HG03196 (cell line): ENCODE data around the gene GSPT1.
A peak's percentile ranks its signal among the peaks of the same experiment; 100 is the strongest.
"Not testable (repeated sequence)": the region's sequence is repeated elsewhere in the genome, so short reads cannot be mapped to it uniquely, and the experiment has no call there.

Experiments used
- ATAC-seq: cut with Tn5 transposase; IDR thresholded peaks from one replicate; pipeline ENCODE4 v1.9.1; 2021; ENCODE audit not compliant: unreplicated experiment

GSPT1 gene

DNA sequence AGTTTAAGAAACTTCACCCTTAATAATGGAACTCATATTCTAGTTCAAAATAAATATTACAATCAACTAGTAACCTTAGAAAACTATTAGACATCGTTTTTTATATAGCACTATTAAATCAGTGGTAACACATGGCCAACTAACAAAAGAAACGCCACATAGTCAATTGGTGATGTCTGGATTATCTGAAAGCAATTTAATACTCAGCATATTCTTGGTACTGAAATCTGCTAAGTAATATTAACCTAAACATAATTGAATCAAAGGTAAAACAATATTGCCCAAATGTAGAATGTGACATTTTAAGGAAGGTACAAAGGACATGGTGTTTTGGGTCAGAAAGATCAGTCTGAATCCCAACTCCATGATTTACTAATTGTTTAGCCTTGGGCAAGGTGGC lies 53.3 kb downstream of the GSPT1 start:
- no peak for ATAC-seq

DNA sequence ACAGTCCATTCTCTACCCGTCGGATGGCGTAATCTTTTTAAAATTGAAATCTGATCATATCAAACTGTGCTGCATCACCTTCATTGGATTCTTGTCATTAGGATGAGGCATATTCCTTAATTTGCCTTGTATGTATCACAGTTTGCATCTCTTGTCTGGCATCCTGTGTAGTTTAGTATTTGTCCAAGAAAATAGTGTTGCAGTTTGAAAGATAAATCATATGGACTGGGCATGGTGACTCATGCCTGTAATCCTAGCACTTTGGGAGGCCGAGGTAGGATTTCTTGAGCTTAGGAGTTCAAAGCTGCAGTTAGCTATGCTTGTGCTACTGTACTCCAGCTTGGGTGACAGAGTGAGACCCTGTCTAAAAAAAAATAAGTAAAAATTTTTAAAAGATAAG lies 58.6 kb downstream of the GSPT1 start:
- ATAC-seq, result no peak

DNA sequence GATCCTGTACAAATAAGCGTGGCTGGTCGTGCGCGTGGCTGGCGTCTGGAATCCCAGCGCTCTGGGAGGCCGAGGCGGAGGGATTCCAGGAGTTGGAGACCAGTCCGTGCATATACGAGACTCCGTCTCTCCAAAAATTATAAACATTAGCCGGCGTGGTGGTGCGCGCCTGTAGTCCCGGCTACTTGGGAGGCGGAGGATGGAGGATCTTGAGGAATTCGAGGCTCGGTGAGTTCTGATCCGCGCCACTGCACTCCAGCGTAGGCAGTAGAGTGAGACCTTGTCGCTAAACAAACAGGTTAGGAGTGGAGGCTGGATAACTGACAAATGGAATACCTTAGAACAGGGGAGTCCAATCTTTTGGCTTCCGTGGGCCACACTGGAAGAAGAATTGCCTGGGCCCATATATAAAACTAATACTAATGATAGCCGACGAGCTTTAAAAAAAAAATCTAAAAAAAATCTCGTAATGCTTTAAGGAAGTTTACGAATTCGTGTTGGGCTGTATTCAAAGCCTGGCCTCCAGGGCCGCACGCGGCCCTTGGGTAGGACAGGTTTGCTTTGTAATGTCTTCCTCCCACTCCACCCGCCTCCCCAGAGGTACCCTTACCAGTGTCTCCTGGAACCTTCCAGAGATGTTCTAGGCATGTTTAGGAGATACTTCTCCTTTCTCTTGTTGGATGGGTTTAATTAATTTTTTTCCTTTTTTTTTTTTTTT lies 63.5 kb downstream of the GSPT1 start:
- no peak for ATAC-seq

DNA sequence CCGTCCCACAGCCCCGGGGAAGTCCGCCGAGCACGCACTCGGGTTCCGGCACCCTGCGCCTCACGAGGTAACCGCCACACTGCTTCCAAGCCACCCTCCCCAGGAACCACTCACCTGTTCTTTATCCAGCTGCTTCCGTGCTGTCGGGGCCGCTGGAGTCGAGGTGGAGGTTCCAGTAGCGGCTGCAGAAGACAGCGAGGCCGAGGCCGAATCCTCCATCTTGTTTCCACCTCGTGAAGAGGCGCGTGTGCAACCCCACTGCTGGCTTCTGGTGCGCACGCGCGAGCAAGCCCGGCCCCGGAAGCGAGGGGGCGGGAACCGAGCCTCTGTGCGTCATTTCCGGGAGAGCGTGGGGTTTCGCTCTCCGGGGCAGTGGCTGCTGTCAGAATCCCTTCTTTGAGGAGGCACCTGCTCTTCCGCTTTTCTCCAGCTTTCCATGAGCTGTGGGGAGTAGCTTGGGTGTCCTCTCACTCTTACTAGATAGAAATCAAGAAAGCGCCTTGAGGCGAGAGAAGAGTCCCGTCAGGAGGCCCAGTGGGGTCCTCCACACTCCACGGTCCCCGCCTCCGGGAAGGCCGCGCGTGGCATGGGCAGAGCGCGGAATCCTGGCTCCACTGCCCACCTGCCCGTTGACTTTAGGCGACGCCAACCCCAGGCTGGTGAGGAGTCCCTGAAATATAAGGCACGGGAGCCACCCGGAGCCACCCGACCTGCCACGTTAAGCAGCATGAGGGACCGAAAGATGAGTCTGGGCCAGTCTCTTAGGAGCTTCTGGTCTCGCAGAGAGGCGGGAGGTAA lies 64.3 kb downstream of the GSPT1 start, which contains the start of gene RSL1D1:
TSS of gene RSL1D1 (minus strand) at position 249 of the 798 bp plus-strand sequence. CDS start at position 219, 30 bp downstream.
- peak; percentile 79 for ATAC-seq

DNA sequence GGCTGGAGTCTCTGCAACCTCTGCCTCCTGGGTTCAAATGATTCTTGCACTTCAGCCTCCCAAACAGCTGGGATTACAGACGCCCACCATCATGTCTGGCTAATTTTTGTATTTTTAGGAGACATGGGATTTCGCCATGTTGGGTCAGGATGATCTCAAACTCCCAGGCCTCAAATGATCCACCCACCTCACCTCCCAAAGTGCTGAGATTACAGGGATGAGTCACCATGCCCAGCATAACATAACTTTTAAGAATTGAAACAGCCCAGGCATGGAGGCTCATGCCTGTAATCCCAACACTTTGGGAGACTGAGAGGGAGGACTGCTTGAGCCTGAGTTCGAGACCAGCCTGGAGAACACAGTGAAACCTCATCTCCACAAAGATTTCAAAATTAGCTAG lies 66.9 kb downstream of the GSPT1 start:
- ATAC-seq, result no peak

DNA sequence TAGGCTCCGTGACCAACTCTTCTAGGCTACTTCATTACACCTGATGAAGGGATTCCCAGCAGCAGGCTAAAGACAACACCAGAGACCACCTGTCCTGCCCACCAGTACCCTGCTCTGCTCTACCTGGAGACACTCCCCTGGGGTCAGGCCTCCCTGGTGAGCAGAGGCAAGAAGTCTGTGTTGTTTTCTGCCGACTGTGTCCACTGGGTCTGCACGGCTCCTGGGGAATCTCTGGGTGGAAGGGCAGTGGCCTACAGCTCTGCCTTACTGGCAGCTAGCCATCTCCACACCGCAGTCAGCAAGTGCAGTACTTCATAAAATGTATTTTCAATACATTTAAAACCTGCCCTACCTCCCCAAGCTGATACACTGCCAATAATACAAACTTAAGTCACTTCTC lies 71.3 kb downstream of the GSPT1 start:
- ATAC-seq, result no peak

DNA sequence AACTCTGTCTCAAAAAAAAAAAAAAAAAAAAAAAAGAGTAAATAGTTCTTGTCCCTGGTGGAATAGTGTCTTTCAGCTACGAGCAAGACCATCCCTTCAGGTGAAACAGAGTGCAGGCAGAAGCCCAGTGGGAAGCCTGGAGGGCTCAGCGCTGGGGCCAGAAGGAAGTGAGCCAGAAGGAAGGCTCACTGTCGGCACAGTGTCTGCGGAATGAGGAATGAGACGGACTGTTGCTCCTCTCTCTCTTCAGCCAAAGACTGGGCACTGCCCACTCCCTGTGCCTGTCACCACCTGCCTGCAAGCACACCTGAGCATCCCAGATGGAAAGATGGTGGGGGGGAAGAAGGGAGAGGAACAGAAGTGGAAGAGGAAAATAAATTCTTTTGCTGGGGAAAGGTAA lies 71.9 kb downstream of the GSPT1 start:
- no peak for ATAC-seq

DNA sequence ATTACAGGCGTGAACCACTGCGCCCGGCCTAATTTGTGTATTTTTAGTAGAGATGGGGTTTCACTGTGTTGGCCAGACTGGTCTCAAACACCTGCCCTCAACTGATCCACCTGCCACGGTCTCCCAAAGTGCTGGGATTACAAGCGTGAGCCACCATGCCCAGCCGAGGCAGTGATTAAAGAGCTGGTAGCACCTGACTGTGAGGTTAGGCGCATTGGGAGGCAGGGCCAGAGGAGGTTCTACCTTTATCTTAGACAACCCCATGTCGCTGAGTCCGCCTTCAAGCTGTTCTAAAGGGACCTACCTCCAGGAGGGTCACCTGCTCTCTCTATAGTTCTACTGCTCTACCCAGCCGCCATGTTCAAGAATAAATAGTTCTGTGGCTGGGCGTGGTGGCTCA lies 72.5 kb downstream of the GSPT1 start:
- no peak for ATAC-seq

DNA sequence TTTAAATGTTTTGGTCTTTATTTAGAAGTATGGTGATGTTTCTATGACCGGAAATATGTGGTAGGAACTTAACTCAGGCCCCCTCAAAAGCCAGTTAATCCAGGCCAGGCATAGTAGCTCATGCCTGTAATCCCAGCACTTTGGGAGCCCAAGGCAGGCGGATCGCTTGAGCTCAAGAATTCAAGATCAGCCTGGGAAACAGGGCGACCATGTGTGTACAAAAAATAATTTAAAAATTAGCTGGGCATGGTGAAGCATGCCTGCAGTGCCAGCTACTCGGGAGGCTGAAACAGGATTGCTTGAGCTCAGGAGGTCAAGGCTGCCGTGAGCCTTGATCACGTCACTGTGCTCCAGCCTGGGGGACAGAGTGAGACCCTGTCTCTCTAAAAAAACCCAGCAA lies 74.7 kb downstream of the GSPT1 start:
- ATAC-seq, result no peak

DNA sequence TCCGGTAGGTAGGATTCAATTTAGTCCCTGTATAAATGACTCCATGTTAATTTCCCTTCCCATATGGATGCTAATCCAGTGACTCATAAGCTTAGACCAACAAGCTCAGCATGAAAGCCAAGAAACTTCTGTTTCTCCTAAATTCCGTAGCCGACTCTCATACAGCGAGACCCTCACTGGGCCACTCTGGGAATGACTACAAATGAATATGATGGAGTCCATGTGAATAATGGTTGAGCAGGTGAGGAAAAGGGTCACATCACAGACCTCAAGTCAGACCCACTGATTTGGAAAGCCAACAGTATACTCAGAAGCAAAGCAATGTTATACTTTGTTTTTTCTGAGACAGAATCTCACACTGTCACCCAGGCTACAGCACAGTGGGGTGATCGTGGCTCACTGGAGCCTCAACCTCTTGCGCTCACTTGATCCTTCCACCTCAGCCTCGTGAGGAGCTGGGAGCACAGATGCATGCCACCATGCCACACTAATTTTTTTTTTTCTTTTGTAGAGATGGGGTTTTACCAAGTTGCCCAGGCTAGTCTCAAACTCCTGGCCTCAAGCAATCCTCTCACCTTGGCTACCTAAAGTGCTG lies 79.0 kb downstream of the GSPT1 start:
- ATAC-seq, result no peak

DNA sequence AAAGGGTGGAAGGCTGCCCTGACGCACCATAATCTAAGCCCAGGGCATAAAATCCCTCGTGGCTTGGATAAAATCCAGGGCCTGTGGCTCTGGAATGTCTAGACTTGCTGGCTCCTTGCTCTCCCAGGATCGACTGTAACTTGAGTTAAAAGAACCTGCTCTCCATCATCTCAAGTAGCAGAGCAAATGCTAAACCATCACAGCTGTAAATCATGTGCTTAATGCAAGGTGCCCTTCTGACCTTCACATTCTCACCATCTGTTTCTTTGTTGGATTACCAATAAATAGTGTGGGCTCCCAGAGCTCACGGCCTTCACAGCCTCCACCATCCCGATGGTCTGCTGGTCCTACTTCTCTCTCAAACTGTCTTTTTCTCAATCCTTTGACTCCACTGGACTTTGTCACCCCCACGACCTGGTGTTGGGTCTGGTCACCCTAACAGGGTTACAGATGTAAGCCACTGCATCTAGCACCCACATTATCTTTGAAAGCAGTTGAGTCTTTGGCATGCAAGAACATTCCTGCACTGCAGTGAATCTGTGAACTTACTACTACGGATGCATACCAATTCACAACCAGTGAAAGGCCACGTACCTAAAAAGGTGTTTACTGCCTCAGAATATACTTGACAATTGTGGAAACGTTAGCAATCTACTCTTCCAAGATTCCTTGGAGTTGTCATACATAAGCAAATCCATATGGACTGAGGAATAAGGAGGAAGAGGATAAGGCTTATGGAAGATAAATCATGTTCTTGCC lies 79.7 kb downstream of the GSPT1 start:
- ATAC-seq, result no peak

DNA sequence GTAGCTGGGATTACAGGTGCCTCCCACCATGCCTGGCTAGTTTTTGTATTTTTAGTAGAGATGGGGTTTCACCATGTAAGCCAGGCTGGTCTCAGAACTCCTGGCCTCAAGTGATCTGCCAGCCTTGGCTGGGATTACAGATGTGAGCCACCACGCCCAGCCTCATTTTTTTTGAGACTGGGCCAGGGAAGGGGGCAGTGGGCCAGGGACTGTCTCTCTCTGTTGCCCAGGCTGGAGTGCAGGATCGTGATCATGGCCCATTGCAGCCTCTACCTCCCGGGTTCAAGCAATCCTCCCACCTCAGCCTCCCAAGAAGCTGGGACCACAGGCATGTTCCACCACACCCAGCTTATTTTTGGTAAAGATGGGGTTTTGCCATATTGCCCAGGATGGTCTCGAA lies 80.4 kb downstream of the GSPT1 start:
- no peak for ATAC-seq

DNA sequence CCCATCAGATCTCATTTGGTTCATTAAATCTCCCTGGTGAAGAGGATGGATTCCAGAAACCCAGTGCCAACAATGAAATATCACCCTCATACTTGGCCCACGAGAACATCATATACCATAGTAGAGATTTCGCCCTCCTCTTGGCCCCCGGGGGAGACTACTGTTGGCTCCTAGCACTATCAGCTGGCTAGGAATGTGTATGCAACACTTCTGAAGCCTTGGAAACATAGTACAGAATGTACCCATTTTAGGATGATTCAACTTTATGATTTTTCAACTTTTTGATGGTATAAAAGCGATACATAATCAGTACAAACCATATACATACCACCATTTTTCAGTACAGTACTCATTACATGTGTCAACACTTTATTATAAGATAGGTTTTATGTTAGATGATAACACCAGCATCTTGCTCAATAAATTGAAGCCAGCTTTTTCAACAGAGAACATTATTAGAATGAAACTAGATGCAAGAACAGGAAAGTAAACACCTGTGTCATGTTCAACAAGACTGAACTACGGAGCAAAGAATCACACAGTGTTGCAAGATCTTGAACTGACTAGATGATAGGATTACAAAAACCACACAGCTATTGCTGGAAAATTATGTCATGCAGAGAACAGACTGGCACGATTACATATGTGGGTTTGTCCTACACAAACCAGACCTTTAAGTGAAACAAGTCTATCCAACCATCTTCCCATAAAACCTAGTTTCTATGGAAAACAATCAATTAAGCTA lies 81.6 kb downstream of the GSPT1 start:
- ATAC-seq, result no peak

DNA sequence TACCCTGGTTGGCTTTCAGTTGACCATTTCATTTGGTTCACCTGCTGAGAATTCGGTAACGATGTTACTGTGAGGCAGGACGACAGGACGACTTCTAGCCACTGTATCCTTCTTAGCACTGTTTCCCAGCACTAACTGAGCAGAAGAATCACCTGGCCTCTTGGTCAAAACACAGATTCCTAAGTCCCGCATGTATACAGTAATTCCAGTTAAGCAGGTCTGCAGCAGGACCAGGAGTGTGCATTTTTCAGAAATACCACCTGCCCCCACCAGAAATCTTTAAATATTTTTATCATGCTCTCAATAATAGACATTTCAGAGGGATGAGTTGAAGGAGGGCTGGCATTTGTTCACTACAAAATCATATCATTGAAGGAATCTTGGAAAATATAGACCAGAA lies 87.1 kb downstream of the GSPT1 start:
- no peak for ATAC-seq

DNA sequence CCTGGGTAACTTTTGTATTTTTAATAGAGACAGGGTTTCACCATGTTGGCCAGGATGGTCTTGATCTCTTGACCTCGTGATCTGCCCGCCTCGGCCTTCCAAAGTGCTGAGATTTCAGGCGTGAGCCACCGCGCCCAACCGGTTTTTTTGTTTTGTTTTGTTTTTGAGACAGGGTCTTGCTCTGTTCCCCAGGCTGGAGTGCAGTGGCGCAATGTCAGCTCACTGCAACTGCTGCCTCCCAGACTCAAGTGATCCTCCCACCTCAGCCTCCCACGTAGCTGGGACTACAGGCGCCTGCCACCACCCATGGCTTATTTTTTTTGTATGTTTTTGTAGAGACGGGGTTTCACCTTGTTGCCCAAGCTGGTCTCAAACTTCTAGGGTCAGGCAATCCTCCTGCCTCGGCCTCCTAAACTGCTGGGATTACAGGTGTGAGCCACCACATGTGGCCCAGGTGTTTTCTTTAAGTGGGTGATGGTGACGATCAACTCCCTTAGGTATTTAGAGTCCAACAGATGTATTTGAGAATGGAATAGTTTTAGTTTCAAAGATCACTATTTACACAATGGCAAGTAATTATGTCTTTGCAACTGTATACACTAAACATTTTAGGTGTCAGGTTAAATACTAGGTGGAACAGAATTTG lies 90.1 kb downstream of the GSPT1 start:
- not testable (repeated sequence) for ATAC-seq

DNA sequence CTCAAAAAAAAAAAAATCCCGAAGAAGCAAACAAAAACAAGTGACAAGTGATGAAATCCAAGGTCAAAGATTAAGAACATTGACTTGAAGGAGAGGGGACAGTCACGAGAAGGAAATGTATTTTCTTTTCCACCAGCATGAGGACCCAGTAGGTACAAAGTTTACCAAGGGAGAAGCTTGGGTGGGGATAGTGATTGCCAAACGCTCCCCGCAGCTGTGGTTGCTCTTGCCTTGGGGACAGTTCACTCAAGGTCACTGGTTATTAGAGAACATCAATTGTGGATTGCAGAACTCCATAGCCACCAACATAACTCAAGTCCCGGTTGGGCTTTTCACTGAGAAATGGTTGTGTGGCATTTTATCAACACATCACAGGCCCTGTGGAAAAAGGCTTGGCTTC lies 91.4 kb downstream of the GSPT1 start:
- ATAC-seq, result no peak

DNA sequence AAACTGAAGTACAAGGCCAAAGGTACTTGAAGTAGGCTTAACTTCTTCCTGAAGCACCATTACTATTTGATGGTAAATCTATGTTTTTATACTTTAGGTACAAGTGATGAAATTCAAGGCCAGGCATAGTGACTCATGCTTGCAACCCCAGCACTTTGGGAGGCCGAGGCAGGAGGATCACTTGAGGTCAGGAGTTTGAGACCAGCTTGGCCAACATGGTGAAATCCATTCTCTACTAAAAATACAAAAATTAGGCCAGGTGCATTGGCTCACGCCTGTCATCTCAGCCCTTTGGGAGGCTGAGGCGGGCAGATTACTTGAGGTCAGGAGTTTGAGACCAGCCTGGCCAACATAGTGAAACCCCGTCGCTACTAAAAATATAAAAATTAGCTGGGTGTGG lies 92.1 kb downstream of the GSPT1 start:
- ATAC-seq, result not testable (repeated sequence)

DNA sequence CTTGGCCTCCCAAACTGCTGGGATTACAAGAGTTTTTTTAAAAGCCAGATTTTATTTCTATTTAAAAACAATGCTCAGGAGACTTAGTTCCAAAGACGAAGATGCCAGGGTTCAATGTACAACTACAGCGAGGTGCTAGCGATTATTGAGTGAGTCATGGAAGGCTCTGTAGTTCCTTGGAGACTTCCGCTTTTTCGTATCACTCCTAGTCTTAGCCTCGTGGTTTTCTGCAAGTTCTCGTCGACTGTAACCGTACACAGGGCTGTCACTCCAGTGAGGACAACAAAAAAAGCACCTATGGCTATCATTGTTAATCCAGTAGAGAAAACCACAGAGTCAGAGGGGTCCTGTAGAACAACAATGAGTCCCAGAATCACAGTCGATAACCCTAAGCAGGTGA lies 96.0 kb downstream of the GSPT1 start:
- no peak for ATAC-seq

DNA sequence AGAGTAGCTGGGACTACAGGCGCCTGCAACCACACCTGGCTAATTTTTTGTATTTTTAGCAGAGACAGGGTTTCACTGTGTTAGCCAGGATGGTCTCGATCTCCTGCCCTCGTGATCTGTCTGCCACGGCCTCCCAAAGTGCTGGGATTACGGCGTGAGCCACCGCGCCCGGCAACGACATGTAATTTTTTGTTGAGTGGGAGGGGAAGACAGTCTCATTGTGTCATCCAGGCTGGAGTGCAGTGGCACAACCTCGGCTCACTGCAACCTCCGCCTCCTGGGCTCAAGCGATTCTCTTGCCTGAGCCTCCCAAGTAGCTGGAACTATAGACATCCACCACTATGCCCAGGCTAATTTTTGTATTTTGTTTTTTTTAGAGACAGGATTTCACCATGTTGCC lies 96.8 kb downstream of the GSPT1 start:
- not testable (repeated sequence) for ATAC-seq
